Left ventricle myocardium inferior (tissue), 1 donor: Measurements from ENCODE around the gene CNIH3. TPM values are rescaled to one million over a fixed set of nuclear protein-coding genes. Genes with fewer than 3 reads are reported as not detected.
A peak's percentile ranks its signal among the peaks of the same experiment; 100 is the strongest.

Source experiments
- DNase-seq: peaks from one replicate; pipeline ENCODE4 v3.0.0-alpha.2; 2020
- H3K27ac ChIP-seq: fragments of 200-600 bp; replicated peaks from 2 replicates; pipeline ENCODE4 v1.8.0; 2021
- H3K27me3 ChIP-seq: fragments of 200-600 bp; 2 replicates; pipeline ENCODE4 v1.8.0; 2021; ENCODE audit warnings: low read depth
- H3K36me3 ChIP-seq: fragments of 200-600 bp; 2 replicates; pipeline ENCODE4 v1.8.0; 2021
- H3K4me1 ChIP-seq: fragments of 200-600 bp; 2 replicates; pipeline ENCODE4 v1.8.0; 2021
- H3K4me3 ChIP-seq: fragments of 200-600 bp; 2 replicates; pipeline ENCODE4 v1.8.0; 2021; ENCODE audit warnings: mild to moderate bottlenecking, moderate library complexity
- H3K9me3 ChIP-seq: fragments of 200-600 bp; replicated peaks from 2 replicates; pipeline ENCODE4 v1.8.0; 2021
- CTCF ChIP-seq: fragments of 200-600 bp; IDR thresholded peaks from 2 replicates; pipeline ENCODE4 v1.8.0; 2021; ENCODE audit warnings: antibody characterized with exemption, mild to moderate bottlenecking, borderline replicate concordance
- intact Hi-C: fragments of 100-400 bp; cut with micrococcal nuclease; formaldehyde crosslinking; loops from one replicate; pipeline ENCODE4 v1.11.0; 2022
- total RNA-seq: library from RNA; stranded (reverse); fragmentation: NEBNext Ultra II Directional; extraction: Animal tissue kit (Norgen Biotek cat#: 25700); gene quantifications from one replicate; pipeline ENCODE4 v1.2.1, GENCODE V29; 2021
- donor health status: DM: no; HTN: yes; CAD: no; lungs with severe emphysema.

The CNIH3 gene
- total RNA-seq, 1 donor from 2014 or later = 1.1 TPM

- DNase-seq = peak; percentile 19
- TF ChIP-seq CTCF = no peak
- intact Hi-C loops = no loop called here
Observed at GRCh38 chr1:224733027-224733911, 117.2 kb downstream of the CNIH3 start.

GRCh38 chr1:224734261-224734935 lies 118.3 kb downstream of the CNIH3 start:
- TF ChIP-seq CTCF = no peak
- no peak overlapping the region for H3K4me3 ChIP-seq
- H3K4me1 ChIP-seq = peaks cover 31% of the 10 kb centered on the region
- H3K9me3 ChIP-seq = no peaks in the 10 kb centered on the region
- H3K36me3 ChIP-seq = no peaks in the 10 kb centered on the region
- no peaks in the 10 kb centered on the region for H3K27me3 ChIP-seq
- no peak overlapping the region for H3K27ac ChIP-seq
- DNase-seq = no peak
- intact Hi-C loops = no loop called here

More at GRCh38 chr1:224733027-224733911, 117.2 kb downstream of the CNIH3 start:
- H3K36me3 ChIP-seq = no peaks in the 10 kb centered on the region
- peaks cover 31% of the 10 kb centered on the region for H3K4me1 ChIP-seq
- no peak overlapping the region for H3K4me3 ChIP-seq
- no peaks in the 10 kb centered on the region for H3K9me3 ChIP-seq
- H3K27me3 ChIP-seq = no peaks in the 10 kb centered on the region
- peak overlapping the region; percentile 58 for H3K27ac ChIP-seq

GRCh38 chr1:224735159-224735558 lies 119.0 kb downstream of the CNIH3 start:
- no peak overlapping the region for H3K4me3 ChIP-seq
- H3K27me3 ChIP-seq = no peaks in the 10 kb centered on the region
- no peak overlapping the region for H3K27ac ChIP-seq
- no peaks in the 10 kb centered on the region for H3K9me3 ChIP-seq
- intact Hi-C loops = no loop called here
- no peak for TF ChIP-seq CTCF
- no peaks in the 10 kb centered on the region for H3K36me3 ChIP-seq
- no peak for DNase-seq
- peaks cover 31% of the 10 kb centered on the region for H3K4me1 ChIP-seq

- no peak for TF ChIP-seq CTCF
- peak; percentile 28 for DNase-seq
- H3K4me1 ChIP-seq = peaks cover 31% of the 10 kb centered on the region
- H3K4me3 ChIP-seq = peak overlapping the region; percentile 29
- H3K36me3 ChIP-seq = no peaks in the 10 kb centered on the region
- intact Hi-C loops = no loop called here
- no peaks in the 10 kb centered on the region for H3K9me3 ChIP-seq
- no peaks in the 10 kb centered on the region for H3K27me3 ChIP-seq
- H3K27ac ChIP-seq = peak overlapping the region; percentile 64
Observed at GRCh38 chr1:224736619-224737352, 120.7 kb downstream of the CNIH3 start.

- Histone ChIP-seq H3K36me3 (no peaks in the 10 kb centered on the region), H3K4me1 (peaks cover 31% of the 10 kb centered on the region), H3K27ac (peak overlapping the region; percentile 64), H3K9me3 (no peaks in the 10 kb centered on the region), H3K4me3 (peak overlapping the region; percentile 29), H3K27me3 (peaks cover 3% of the 10 kb centered on the region)
- DNase-seq = no peak
- intact Hi-C loops = no loop called here
- TF ChIP-seq CTCF = no peak
Observed at GRCh38 chr1:224737353-224737727, 121.2 kb downstream of the CNIH3 start.
